ENCODE measurements around the gene YARS1. TPM values are rescaled to one million over a fixed set of nuclear protein-coding genes. Genes with fewer than 3 reads are reported as not detected.

YARS1 gene
- total RNA-seq, 2 experiments from 2014 or later, result 259 to 309 TPM

DNA sequence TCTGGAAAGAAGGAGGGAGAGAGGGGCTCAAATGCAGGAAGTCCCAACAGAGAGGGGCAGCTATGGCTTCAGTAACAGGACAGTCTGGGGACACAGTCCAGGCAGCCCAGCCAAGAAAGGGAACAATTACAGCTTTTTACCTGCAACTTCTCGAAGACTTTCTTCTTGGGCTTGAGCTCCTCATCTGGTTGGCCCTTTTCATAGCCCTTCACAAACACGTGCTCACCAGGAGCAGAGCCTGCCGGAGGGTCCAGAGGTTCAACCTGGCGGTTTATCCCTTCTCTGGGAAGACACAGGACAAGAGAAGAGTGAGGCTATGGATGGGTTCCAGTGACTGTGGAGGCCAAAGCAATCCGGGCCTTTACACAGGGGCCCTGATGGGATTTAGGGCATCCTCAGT, 37.9 kb downstream of the YARS1 start:
- peaks cover 58% of the 10 kb centered on the region for H3K36me3 Mint-ChIP-seq (ENCODE audit: low read depth)
- H3K27ac Mint-ChIP-seq, result no peak overlapping the region
- intact Hi-C loops (cut with DNase I, micrococcal nuclease), result loop anchor here in 1 of 2 experiments (5.0 kb wide), 1 partner anchor 112 kb away; no protein-coding TSS in a partner anchor
- no peaks in the 10 kb centered on the region for H3K27me3 Mint-ChIP-seq
- DNase-seq (no peak), ATAC-seq (no peak)
- CTCF ChIA-PET, result interaction anchor here (0.6 to 1.0 kb wide), 2 partner anchors 67 to 109 kb away, joined by 3 to 4 read pairs; no protein-coding TSS in a partner anchor
- H3K9me3 Mint-ChIP-seq (ENCODE audit: low read depth), result no peaks in the 10 kb centered on the region
- H3K4me1 Mint-ChIP-seq, result peaks cover 9% of the 10 kb centered on the region
- POLR2A ChIA-PET, result no interaction called here
- no peak overlapping the region for H3K4me3 Mint-ChIP-seq

- intact Hi-C loops (cut with DNase I, micrococcal nuclease), result loop anchor here in 1 of 2 experiments (5.0 kb wide), 1 partner anchor 108 kb away; no protein-coding TSS in a partner anchor
- peak overlapping the region; percentile 18 for H3K27ac Mint-ChIP-seq
- H3K4me3 Mint-ChIP-seq, result no peak overlapping the region
Observed at GRCh38 chr1:32775640-32776337, 41.4 kb downstream of the YARS1 start.

DNA sequence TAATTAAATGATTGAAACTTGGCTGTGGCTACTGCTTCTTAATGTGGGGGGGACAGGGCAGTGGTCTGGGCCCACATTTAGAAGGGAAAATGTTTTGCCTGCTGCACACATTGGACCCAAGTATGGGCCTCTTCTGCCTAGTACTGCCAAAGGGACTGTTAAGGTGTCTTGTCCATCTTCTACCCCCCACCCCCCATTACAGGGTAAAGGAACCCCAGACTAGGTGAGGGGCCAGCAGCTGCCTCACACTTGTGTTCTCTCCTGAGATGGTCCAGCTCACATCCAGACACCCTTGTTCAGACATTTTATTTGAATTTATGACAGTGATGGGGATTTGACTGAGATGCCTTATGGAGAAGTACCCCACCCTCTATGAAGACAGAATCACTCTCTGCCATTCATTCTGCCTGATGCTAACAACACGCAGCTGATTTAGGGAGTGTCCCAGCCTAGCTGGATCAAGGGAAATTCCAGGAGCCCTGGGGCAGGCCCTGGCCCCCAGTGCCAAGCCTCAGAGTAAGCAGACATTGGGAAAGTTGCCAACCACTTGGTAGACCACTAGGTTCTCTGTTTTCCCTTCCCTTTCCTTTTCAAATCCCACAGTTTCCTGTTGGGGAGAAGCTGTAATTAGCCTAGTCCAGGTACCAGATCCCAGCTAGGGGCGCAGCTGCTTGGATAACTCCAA, 42.1 kb downstream of the YARS1 start:
- ATAC-seq, result no peak
- no peak overlapping the region for H3K27ac Mint-ChIP-seq
- no peaks in the 10 kb centered on the region for H3K27me3 Mint-ChIP-seq
- intact Hi-C loops (cut with DNase I, micrococcal nuclease), result loop anchor here in 1 of 2 experiments (5.0 kb wide), 2 partner anchors 97 to 108 kb away; partner anchors contain the start of gene FNDC5
- no peak overlapping the region for H3K4me3 Mint-ChIP-seq
- H3K36me3 Mint-ChIP-seq (ENCODE audit: low read depth), result peaks cover 39% of the 10 kb centered on the region
- no peaks in the 10 kb centered on the region for H3K9me3 Mint-ChIP-seq (ENCODE audit: low read depth)
- no peak for DNase-seq
- ChIA-PET POLR2A (interaction anchor here (0.6 kb wide), 1 partner anchor 21 kb away, joined by 3 read pairs; no protein-coding TSS in a partner anchor), CTCF (interaction anchor here (0.6 to 9.0 kb wide), 15 partner anchors 12 to 578 kb away, joined by 3 to 156 read pairs (median 4); no protein-coding TSS in a partner anchor)
- H3K4me1 Mint-ChIP-seq, result peaks cover 16% of the 10 kb centered on the region

More at GRCh38 chr1:32775640-32776337, 41.4 kb downstream of the YARS1 start:
- POLR2A ChIA-PET, result no interaction called here
- H3K9me3 Mint-ChIP-seq (ENCODE audit: low read depth), result no peaks in the 10 kb centered on the region
- ATAC-seq, result no peak
- CTCF ChIA-PET, result interaction anchor here (0.6 to 9.0 kb wide), 10 partner anchors 14 to 579 kb away, joined by 3 to 156 read pairs (median 4); no protein-coding TSS in a partner anchor
- no peaks in the 10 kb centered on the region for H3K27me3 Mint-ChIP-seq
- H3K36me3 Mint-ChIP-seq (ENCODE audit: low read depth), result peaks cover 46% of the 10 kb centered on the region
- DNase-seq, result no peak
- peaks cover 16% of the 10 kb centered on the region for H3K4me1 Mint-ChIP-seq

- H3K36me3 Mint-ChIP-seq (ENCODE audit: low read depth), result peaks cover 32% of the 10 kb centered on the region
- peaks cover 16% of the 10 kb centered on the region for H3K4me1 Mint-ChIP-seq
- no peak for ATAC-seq
- DNase-seq, result no peak
- H3K27ac Mint-ChIP-seq, result peak overlapping the region; percentile 11
- intact Hi-C loops (cut with DNase I, micrococcal nuclease), result loop anchor here in 1 of 2 experiments (5.0 kb wide), 1 partner anchor 98 kb away; the partner anchor contains the start of gene FNDC5
- POLR2A ChIA-PET, result interaction anchor here (0.6 kb wide), 1 partner anchor 21 kb away, joined by 3 read pairs; no protein-coding TSS in a partner anchor
- no peaks in the 10 kb centered on the region for H3K27me3 Mint-ChIP-seq
- CTCF ChIA-PET, result interaction anchor here (0.7 to 9.0 kb wide), 11 partner anchors 12 to 341 kb away, joined by 3 to 156 read pairs (median 7); no protein-coding TSS in a partner anchor
- H3K4me3 Mint-ChIP-seq, result no peak overlapping the region
- H3K9me3 Mint-ChIP-seq (ENCODE audit: low read depth), result no peaks in the 10 kb centered on the region
Observed at GRCh38 chr1:32774464-32774808, 42.7 kb downstream of the YARS1 start.

GRCh38 chr1:32773764-32774463, 43.2 kb downstream of the YARS1 start:
- Mint-ChIP-seq H3K27me3 (no peaks in the 10 kb centered on the region), H3K36me3 (ENCODE audit: low read depth) (peaks cover 28% of the 10 kb centered on the region), H3K9me3 (ENCODE audit: low read depth) (no peaks in the 10 kb centered on the region), H3K4me1 (peaks cover 16% of the 10 kb centered on the region), H3K27ac (peak overlapping the region; percentile 11), H3K4me3 (no peak overlapping the region)
- intact Hi-C loops (cut with DNase I, micrococcal nuclease), result loop anchor here (1.0 to 5.0 kb wide), 4 partner anchors 62 to 325 kb away; partner anchors contain the start of gene FNDC5 (in 1 of the 2)
- ChIA-PET CTCF (interaction anchor here (0.6 to 9.0 kb wide), 16 partner anchors 8 to 373 kb away, joined by 3 to 156 read pairs (median 6); no protein-coding TSS in a partner anchor), POLR2A (no interaction called here)
- ATAC-seq (peak; percentile 9), DNase-seq (no peak)

GRCh38 chr1:32773018-32773763, 44.0 kb downstream of the YARS1 start:
- Mint-ChIP-seq H3K36me3 (ENCODE audit: low read depth) (peaks cover 23% of the 10 kb centered on the region), H3K27me3 (no peaks in the 10 kb centered on the region), H3K9me3 (ENCODE audit: low read depth) (no peaks in the 10 kb centered on the region), H3K27ac (no peak overlapping the region), H3K4me1 (peaks cover 16% of the 10 kb centered on the region), H3K4me3 (no peak overlapping the region)
- intact Hi-C loops (cut with DNase I, micrococcal nuclease), result loop anchor here (1.0 to 5.0 kb wide), 4 partner anchors 61 to 324 kb away; partner anchors contain the start of gene FNDC5 (in 1 of the 2)
- ATAC-seq, result peak; percentile 84
- CTCF ChIA-PET, result interaction anchor here (0.6 to 9.0 kb wide), 25 partner anchors 9 to 602 kb away, joined by 3 to 156 read pairs (median 4); no protein-coding TSS in a partner anchor
- DNase-seq, result peak; percentile 88
- POLR2A ChIA-PET, result interaction anchor here (0.6 to 1.5 kb wide), 2 partner anchors 61 to 196 kb away, joined by 9 to 13 read pairs; no protein-coding TSS in a partner anchor

DNA sequence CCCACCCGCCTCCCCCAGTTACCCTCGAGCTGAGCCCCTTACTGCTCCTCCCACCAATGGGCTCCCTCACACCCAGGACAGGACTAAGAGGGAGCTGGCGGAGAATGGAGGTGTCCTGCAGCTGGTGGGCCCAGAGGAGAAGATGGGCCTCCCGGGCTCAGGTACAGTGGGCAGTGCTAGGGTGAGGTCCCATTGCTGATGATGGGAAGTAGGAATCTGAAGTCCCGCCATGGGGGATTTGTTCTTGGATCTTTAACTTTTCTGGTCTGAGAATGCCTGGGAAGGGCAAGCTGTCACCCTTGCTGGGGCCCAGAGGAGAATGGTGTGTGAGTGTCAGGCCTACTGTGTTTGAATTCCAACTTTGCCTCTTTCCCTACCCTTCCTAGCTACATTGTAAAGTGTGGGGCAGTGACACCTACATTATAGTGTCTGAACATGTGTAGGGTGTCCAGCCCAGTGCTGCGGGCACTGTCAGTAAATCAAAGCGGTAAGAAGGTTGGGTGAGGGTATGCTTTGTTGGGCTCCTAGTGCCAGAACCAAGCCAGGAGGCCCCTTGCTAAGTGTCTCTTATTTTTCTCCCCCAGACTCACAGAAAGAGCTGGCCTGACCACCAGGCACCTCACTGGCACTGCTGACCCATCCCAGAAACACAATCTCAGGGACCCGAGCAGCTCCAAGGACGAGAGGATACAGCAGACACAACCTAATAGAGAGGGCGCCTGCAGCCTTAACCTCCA, 44.7 kb downstream of the YARS1 start:
- no peaks in the 10 kb centered on the region for H3K27me3 Mint-ChIP-seq
- DNase-seq, result no peak
- CTCF ChIA-PET, result interaction anchor here (0.6 to 9.0 kb wide), 21 partner anchors 10 to 603 kb away, joined by 3 to 156 read pairs (median 4); no protein-coding TSS in a partner anchor
- no peak for ATAC-seq
- no peaks in the 10 kb centered on the region for H3K9me3 Mint-ChIP-seq (ENCODE audit: low read depth)
- no peak overlapping the region for H3K4me3 Mint-ChIP-seq
- no peak overlapping the region for H3K27ac Mint-ChIP-seq
- H3K4me1 Mint-ChIP-seq, result peaks cover 16% of the 10 kb centered on the region
- POLR2A ChIA-PET, result interaction anchor here (1.5 kb wide), 1 partner anchor 60 kb away, joined by 9 read pairs; no protein-coding TSS in a partner anchor
- intact Hi-C loops (cut with DNase I, micrococcal nuclease), result loop anchor here (1.0 to 5.0 kb wide), 4 partner anchors 60 to 324 kb away; partner anchors contain the start of gene FNDC5 (in 1 of the 2)
- peaks cover 16% of the 10 kb centered on the region for H3K36me3 Mint-ChIP-seq (ENCODE audit: low read depth)

GRCh38 chr1:32771561-32772280, 45.4 kb downstream of the YARS1 start:
- DNase-seq (no peak), ATAC-seq (no peak)
- intact Hi-C loops (cut with DNase I, micrococcal nuclease), result loop anchor here in 1 of 2 experiments (2.0 to 5.0 kb wide), 2 partner anchors 101 to 323 kb away; partner anchors contain the start of gene FNDC5
- Mint-ChIP-seq H3K27me3 (no peaks in the 10 kb centered on the region), H3K4me1 (peaks cover 16% of the 10 kb centered on the region), H3K27ac (no peak overlapping the region), H3K9me3 (ENCODE audit: low read depth) (no peaks in the 10 kb centered on the region), H3K36me3 (ENCODE audit: low read depth) (peaks cover 16% of the 10 kb centered on the region), H3K4me3 (no peak overlapping the region)
- ChIA-PET POLR2A (interaction anchor here (1.5 kb wide), 1 partner anchor 60 kb away, joined by 9 read pairs; no protein-coding TSS in a partner anchor), CTCF (interaction anchor here (0.5 to 9.0 kb wide), 9 partner anchors 9 to 650 kb away, joined by 3 to 156 read pairs (median 18); no protein-coding TSS in a partner anchor)

Data from activated CD4-positive, alpha-beta T cell treated with anti-CD3 and anti-CD28 coated beads for 36 hours (primary cell).